Colonic mucosa (tissue), 4 donors: ENCODE results near the gene CPLX1. TPM values are rescaled to one million over a fixed set of nuclear protein-coding genes. Genes with fewer than 3 reads are reported as not detected.

Experiments used
- DNase-seq: peaks from one replicate; pipeline ENCODE4 v3.0.0-alpha.2; 2020
- H3K27ac ChIP-seq: fragments of 200-600 bp; one replicate; pipeline ENCODE4 v1.8.0; 2021
- H3K27me3 ChIP-seq: fragments of 200-600 bp; one replicate; pipeline ENCODE4 v1.8.0; 2021
- H3K36me3 ChIP-seq: fragments of 200-600 bp; one replicate; pipeline ENCODE4 v1.8.0; 2021
- H3K4me1 ChIP-seq: fragments of 200-600 bp; one replicate; pipeline ENCODE4 v1.8.0; 2021; ENCODE audit warnings: mild to moderate bottlenecking
- H3K4me3 ChIP-seq: fragments of 200-600 bp; one replicate; pipeline ENCODE4 v1.8.0; 2021
- H3K9ac ChIP-seq, 2 donors: one replicate each; pipeline ENCODE4 v1.7.0; 2013; ENCODE audit warnings: control low read depth in 2 of 2, low read depth in 2 of 2, low read length in 2 of 2
- H3K9me3 ChIP-seq: fragments of 200-600 bp; one replicate; pipeline ENCODE4 v1.8.0; 2021
- CTCF ChIP-seq: fragments of 200-600 bp; IDR thresholded peaks from one replicate; pipeline ENCODE4 v1.8.0; 2022; ENCODE audit warnings: antibody characterized with exemption, mild to moderate bottlenecking
- intact Hi-C: fragments of 100-400 bp; cut with DNase I; formaldehyde crosslinking; loops from one replicate; pipeline ENCODE4 v1.14.1; 2022
- total RNA-seq, 2 donors: library from RNA; stranded (reverse); fragmentation: NEBNext Ultra II Directional in 1 of 2; extraction: Animal tissue kit (Norgen Biotek cat#: 25700) in 1 of 2; gene quantifications; one replicate each; pipeline ENCODE4 v1.2.1, GENCODE V29; 2021
- donor health status: healthy.
- donor health status: DM: no; HTN: no; CAD: no.
- donor health status: DM: no; HTN: no; CAD: no.

Gene CPLX1
- total RNA-seq, 2 donors from 2014 or later, result 2.7 to 16.5 TPM

GRCh38 chr4:795726-796119 is 30.2 kb downstream of the CPLX1 start:
- no peak for TF ChIP-seq CTCF
- Histone ChIP-seq H3K4me1 (peaks cover 15% of the 10 kb centered on the region), H3K9ac (no peak overlapping the region), H3K27me3 (peaks cover 43% of the 10 kb centered on the region), H3K36me3 (no peaks in the 10 kb centered on the region), H3K4me3 (peak overlapping the region; percentile 20), H3K9me3 (no peaks in the 10 kb centered on the region), H3K27ac (no peak overlapping the region)
- no peak for DNase-seq
- intact Hi-C loops, result no loop called here

- peak overlapping the region; percentile 20 for H3K4me3 ChIP-seq
- H3K4me1 ChIP-seq, result peaks cover 15% of the 10 kb centered on the region
- H3K27ac ChIP-seq, result no peak overlapping the region
Observed at GRCh38 chr4:794900-795725, 30.8 kb downstream of the CPLX1 start.

DNA sequence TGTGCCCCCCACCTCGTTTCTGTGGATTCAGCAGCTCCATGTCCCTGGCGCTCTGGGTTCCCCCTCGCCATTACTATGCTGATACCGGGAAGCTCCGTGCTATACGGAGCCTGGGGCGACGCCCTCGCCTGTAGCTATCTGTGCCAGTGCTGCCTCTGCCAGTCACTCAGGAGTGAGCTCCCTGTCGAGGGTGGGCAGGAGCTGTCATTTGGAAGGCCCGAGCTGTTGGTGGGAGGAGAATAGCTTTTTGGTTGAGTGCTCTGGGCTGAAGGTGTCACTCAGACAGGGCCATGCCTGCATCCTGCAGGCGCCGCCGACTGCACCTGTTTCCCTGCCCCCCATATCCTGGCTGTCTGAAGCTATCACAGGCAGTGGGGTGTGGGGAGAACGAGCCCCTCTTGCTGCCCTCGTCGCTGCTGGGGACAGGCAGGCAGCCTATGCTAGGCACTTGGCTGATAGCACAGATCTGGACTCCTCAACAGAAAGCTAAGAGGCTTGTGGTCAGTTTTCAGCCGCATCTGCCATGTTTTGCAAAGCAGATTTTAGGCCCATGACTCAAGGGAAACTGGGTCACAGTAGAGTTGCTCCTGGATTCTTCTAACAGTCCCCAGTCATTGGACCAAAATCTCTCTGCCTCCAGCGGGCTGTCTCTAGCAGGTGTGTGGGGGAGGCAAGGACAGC is 31.8 kb downstream of the CPLX1 start:
- Histone ChIP-seq H3K27me3 (peaks cover 43% of the 10 kb centered on the region), H3K27ac (no peak overlapping the region)

More at GRCh38 chr4:794900-795725, 30.8 kb downstream of the CPLX1 start:
- Histone ChIP-seq H3K9me3 (no peaks in the 10 kb centered on the region), H3K36me3 (no peaks in the 10 kb centered on the region), H3K9ac (no peak overlapping the region), H3K27me3 (peaks cover 43% of the 10 kb centered on the region)
- intact Hi-C loops, result no loop called here
- no peak for TF ChIP-seq CTCF
- DNase-seq, result no peak

DNA sequence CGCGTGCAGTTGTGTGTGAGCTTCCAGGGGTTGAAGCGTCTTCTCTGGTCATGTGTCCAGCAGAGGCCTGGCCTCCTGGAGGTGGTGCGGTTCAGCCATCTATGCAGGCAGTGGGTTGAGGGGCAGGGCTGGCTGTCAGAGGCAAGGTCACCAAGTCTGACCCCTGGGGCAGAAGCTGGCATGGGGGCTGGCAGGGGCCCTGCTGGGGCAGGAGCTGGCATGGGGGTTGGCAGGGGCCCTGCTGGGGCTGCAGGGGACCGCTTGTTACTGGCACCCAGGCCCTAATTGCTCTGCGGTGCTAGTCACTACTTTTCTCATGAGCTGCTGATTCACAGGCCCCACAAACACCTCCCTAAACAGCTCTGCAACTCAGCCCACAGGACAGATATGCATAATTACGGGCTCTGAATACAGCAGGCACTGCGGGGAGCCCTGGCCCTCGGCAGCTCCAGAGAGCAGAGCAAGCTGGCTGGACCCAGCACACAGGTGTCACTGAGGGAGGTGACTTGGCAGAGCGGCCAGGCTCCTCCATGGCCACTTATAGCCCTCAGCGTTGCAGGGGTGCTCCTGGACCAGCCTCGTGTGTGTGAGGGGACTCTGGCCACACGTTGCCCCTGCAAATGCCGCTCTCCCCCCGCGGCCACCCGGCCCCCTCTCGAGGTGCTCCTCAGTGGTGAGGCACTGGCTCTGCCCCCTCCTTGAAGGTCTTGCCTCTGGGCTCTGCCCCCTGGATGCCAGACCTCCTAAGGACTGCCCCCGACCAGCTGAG is 32.7 kb downstream of the CPLX1 start:
- no peak overlapping the region for H3K27ac ChIP-seq
- no peak for TF ChIP-seq CTCF
- peaks cover 25% of the 10 kb centered on the region for H3K4me1 ChIP-seq
- intact Hi-C loops, result no loop called here
- no peaks in the 10 kb centered on the region for H3K36me3 ChIP-seq
- H3K27me3 ChIP-seq, result peaks cover 43% of the 10 kb centered on the region
- no peak overlapping the region for H3K9ac ChIP-seq
- no peaks in the 10 kb centered on the region for H3K9me3 ChIP-seq
- no peak for DNase-seq
- H3K4me3 ChIP-seq, result no peak overlapping the region

More for the DNA sequence above, 31.8 kb downstream of the CPLX1 start:
- H3K36me3 ChIP-seq, result no peaks in the 10 kb centered on the region
- H3K9me3 ChIP-seq, result no peaks in the 10 kb centered on the region
- intact Hi-C loops, result no loop called here
- DNase-seq, result no peak
- peaks cover 21% of the 10 kb centered on the region for H3K4me1 ChIP-seq
- no peak overlapping the region for H3K4me3 ChIP-seq
- TF ChIP-seq CTCF, result no peak
- no peak overlapping the region for H3K9ac ChIP-seq

DNA sequence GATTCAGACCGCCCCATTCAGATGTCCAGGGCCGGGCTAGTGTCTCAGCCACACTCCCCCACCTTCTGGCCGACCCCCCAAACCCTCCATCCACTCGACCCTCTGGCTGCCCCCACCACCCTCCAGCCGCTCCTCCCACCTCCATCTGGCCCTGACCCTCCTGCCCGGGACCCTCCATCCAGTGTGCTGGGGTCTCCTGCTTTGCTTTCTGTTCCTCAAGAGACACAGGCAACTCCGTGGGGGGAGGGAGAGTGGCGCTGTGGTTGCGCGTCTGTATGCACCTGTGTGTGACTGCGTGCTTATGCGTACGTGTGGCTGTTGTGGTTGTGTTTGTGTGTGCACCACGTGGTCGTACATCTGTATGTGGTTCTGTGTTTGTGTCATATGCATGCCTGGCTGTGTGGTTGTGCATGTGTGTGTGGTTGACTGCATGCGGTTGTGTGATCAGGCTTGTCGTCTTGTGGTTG is 33.3 kb downstream of the CPLX1 start:
- Histone ChIP-seq H3K9me3 (no peaks in the 10 kb centered on the region), H3K4me3 (no peak overlapping the region), H3K27ac (no peak overlapping the region), H3K27me3 (peaks cover 43% of the 10 kb centered on the region), H3K9ac (peak overlapping the region in 1 of 2 donors; percentile 7), H3K36me3 (no peaks in the 10 kb centered on the region), H3K4me1 (peaks cover 25% of the 10 kb centered on the region)
- intact Hi-C loops, result no loop called here
- no peak for TF ChIP-seq CTCF
- no peak for DNase-seq
